Stimulated activated naive B cell treated with anti-CD40 and anti-IgM and Interleukin-4, amounts not matched to agents 10 μg/mL and 1 μg/mL and 100 μg/mL, for 72 hours (primary cell): ENCODE measurements around the gene G6PC2.
"Not testable (repeated sequence)": the region's sequence is repeated elsewhere in the genome, so short reads cannot be mapped to it uniquely, and the experiment has no call there.

Experiments
- ATAC-seq, 2 donors: fragments of 150-1000 bp; cut with Tn5 transposase; replicated peaks; 2 replicates each; pipeline ENCODE4 v1.10.0; 2021; ENCODE audit warnings: moderate library complexity in 1 of 2
- DNase-seq: peaks from one replicate; pipeline ENCODE4 v3.0.0; 2021
- H3K27ac Mint-ChIP-seq: one replicate; pipeline ENCODE4 v1.8.0; 2022; ENCODE audit warnings: mild to moderate bottlenecking, mixed read lengths
- H3K27me3 Mint-ChIP-seq, 2 donors: one replicate each; pipeline ENCODE4 v1.8.0; 2022; ENCODE audit warnings: mixed read lengths in 2 of 2
- H3K36me3 Mint-ChIP-seq, 2 donors: one replicate each; pipeline ENCODE4 v1.8.0; 2022; ENCODE audit warnings: mixed read lengths in 2 of 2, mild to moderate bottlenecking in 1 of 2
- H3K4me1 Mint-ChIP-seq, 2 donors: one replicate each; pipeline ENCODE4 v1.8.0; 2022; ENCODE audit warnings: mixed read lengths in 2 of 2, mild to moderate bottlenecking in 1 of 2
- H3K4me3 Mint-ChIP-seq, 2 donors: one replicate each; pipeline ENCODE4 v1.8.0; 2022; ENCODE audit warnings: mild to moderate bottlenecking in 2 of 2, mixed read lengths in 2 of 2, moderate library complexity in 1 of 2
- H3K9me3 Mint-ChIP-seq, 2 donors: one replicate each; pipeline ENCODE4 v1.8.0; 2022; ENCODE audit warnings: mixed read lengths in 2 of 2, mild to moderate bottlenecking in 1 of 2

Gene G6PC2, protein sequence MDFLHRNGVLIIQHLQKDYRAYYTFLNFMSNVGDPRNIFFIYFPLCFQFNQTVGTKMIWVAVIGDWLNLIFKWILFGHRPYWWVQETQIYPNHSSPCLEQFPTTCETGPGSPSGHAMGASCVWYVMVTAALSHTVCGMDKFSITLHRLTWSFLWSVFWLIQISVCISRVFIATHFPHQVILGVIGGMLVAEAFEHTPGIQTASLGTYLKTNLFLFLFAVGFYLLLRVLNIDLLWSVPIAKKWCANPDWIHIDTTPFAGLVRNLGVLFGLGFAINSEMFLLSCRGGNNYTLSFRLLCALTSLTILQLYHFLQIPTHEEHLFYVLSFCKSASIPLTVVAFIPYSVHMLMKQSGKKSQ

DNA sequence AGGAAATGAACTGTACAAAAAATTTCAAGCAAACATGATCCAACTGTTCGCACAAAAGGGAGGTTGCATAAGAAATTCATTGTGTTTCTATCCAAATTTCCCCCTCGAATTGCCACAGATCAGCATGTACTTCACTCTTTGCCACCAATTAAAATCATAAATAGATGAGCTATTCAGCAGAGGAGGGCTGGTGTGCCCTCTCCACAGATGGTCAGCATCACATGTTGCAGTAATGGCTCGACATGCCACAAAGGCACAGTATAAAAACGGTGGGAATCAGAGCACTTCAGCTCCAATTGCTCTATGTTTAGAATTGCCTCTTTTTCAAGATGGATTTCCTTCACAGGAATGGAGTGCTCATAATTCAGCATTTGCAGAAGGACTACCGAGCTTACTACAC lies at the start of gene G6PC2:
Gene G6PC2, plus strand, starts transcription at position 289 of the 400 bp plus-strand sequence. Its CDS starts 41 bp downstream, at position 330.
- no peaks in the 10 kb centered on the region for H3K27me3 Mint-ChIP-seq
- no peaks in the 10 kb centered on the region for H3K4me1 Mint-ChIP-seq
- no peak within 1 kb of the TSS for H3K27ac Mint-ChIP-seq
- ATAC-seq (no peak), DNase-seq (no peak)
- H3K4me3 Mint-ChIP-seq = no peak within 1 kb of the TSS
- H3K9me3 Mint-ChIP-seq = no peaks in the 10 kb centered on the region
- H3K36me3 Mint-ChIP-seq = no peaks in the 10 kb centered on the region

DNA sequence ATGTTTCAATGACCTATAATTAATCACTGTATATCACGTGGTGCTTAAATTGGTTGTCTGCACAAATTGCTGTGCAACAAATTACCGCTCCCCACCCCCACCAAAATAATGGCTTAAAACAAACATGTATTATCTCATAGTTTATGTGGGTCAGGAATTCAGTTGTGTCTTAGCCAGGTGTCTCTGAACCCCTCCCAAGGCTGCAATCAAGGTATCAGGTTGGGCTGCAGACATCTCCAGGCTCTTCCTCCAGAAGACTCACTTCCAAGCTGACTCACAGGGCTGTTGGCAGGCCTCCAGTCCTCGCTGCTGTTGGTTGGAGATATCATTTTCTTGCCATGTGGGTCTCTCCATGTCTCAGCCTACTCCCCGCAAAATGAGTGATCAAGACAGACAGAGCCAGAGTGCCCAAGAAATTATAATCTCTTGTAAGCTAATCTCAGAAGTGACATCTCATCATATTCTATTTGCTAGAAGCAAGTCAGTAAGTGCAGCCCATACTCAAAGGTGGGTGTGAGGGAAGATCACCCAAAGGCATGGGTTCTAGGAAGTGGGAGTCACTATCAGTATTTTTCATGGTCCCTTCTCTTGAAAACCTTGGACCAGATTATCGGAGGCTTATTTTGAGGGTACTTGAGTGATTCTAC lies 49.3 kb upstream of the G6PC2 start:
- Mint-ChIP-seq H3K36me3 (peaks cover 0 to 2% of the 10 kb centered on the region in 2 donors), H3K27me3 (no peaks in the 10 kb centered on the region), H3K4me1 (no peaks in the 10 kb centered on the region), H3K27ac (no peak overlapping the region), H3K9me3 (no peaks in the 10 kb centered on the region), H3K4me3 (no peak overlapping the region)
- ATAC-seq (no peak), DNase-seq (no peak)

DNA sequence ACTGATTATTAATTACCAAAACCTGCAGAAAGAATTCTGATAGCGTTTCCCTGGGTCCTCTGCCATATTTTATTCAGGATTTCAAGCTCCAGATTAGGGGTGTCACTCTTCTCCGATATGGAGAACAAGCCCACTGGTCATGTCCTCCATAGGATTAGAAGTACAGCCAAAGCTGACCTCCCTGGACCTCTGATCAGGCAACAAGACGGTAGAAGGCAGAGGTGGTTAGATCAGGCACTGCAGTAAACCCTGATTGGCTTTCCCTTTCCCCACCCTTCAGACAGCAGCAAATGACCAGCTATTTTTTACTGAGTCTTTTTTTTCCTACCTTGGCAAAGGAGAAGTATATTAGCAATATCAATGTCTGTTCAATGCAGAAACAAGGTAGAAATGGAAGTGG lies 48.6 kb upstream of the G6PC2 start:
- Mint-ChIP-seq H3K27ac (no peak overlapping the region), H3K36me3 (peaks cover 0 to 2% of the 10 kb centered on the region in 2 donors), H3K9me3 (no peaks in the 10 kb centered on the region), H3K4me3 (no peak overlapping the region), H3K27me3 (no peaks in the 10 kb centered on the region), H3K4me1 (no peaks in the 10 kb centered on the region)
- ATAC-seq = no peak
- DNase-seq = no peak

DNA sequence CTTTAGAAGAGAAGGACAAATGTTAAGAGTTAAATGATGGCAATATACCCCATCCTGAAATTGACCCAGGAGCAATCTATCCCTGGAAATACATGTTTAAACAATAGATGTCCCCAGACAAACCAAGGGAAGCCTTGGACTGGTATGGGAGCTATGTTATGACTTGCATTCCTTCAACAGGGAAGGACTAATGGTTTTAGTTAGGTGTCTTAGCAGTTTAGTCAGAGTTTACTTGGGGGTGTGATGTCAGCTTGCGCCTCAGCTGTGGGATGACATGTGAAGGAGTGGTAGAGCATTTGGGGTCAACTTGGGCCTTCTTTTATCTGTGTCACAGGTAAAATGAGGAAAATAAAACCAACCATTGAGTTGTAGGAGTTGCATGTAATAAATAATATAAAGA lies 47.6 kb upstream of the G6PC2 start:
- Mint-ChIP-seq H3K4me1 (no peaks in the 10 kb centered on the region), H3K27ac (no peak overlapping the region), H3K9me3 (no peaks in the 10 kb centered on the region), H3K36me3 (peaks cover 0 to 2% of the 10 kb centered on the region in 2 donors), H3K4me3 (no peak overlapping the region), H3K27me3 (no peaks in the 10 kb centered on the region)
- DNase-seq (no peak), ATAC-seq (no peak)

DNA sequence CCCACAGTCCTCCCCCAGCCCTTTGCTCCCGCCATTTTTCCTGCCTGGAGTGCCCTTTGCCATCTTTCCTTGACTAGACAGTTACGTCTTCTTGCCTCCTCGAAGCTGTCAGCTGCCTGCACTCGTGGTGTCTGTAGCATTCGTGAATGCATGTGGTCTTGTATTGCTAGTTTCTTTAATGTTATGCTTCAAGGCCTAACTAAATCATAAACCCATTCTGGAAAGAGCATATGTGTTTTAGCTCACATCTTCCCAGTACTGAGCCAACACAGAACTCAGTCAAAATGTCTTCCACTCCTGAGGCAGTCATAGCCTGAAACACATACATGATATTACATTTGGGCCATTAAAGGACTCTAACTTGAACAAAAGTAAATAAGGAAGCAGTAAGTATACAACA lies 46.4 kb upstream of the G6PC2 start:
- no peak overlapping the region for H3K4me3 Mint-ChIP-seq
- no peaks in the 10 kb centered on the region for H3K4me1 Mint-ChIP-seq
- no peaks in the 10 kb centered on the region for H3K9me3 Mint-ChIP-seq
- H3K36me3 Mint-ChIP-seq = peaks cover 0 to 2% of the 10 kb centered on the region in 2 donors
- no peak overlapping the region for H3K27ac Mint-ChIP-seq
- ATAC-seq = no peak
- DNase-seq = no peak
- H3K27me3 Mint-ChIP-seq = no peaks in the 10 kb centered on the region

DNA sequence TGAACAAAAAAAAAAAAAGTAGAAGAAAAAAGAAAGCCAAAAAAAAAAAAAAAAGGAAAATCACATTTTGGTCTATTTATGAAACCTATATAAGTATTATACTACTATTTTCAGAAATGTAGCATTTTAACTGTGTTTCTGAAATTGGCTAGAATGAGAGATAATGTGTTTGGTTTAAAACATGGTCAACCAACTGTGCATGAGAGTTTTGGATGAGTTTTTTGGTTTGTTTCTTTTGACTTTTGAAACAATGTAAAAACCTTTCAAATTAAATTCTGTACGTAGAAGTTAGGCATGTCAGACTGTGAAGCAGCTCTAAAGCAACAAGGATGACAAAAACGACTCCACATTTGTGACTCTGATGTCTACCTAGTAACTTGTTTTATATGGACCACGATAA lies 45.5 kb upstream of the G6PC2 start:
- Mint-ChIP-seq H3K27me3 (no peaks in the 10 kb centered on the region), H3K9me3 (no peaks in the 10 kb centered on the region), H3K4me1 (no peaks in the 10 kb centered on the region), H3K36me3 (peaks cover 0 to 2% of the 10 kb centered on the region in 2 donors), H3K27ac (no peak overlapping the region), H3K4me3 (no peak overlapping the region)
- ATAC-seq (no peak), DNase-seq (no peak)

DNA sequence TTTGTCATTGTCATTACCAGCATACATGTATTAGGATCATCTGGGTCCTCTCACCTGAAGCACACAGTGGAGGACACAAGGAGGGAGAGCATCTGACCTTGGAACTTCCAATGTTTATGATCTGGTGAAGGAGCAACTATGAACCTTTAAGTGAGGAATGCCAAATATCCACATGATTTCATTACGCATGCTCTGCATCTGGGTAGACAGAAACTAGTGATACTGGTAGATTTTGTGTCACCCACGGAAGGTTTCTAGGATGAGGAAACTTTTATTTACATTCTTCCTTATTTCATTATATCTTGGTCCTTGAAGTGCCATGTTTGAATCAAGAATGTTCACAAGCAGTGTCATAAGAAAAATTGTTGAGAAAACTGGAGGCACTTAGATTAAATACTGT lies 42.9 kb upstream of the G6PC2 start:
- Mint-ChIP-seq H3K27ac (no peak overlapping the region), H3K4me1 (no peaks in the 10 kb centered on the region), H3K27me3 (no peaks in the 10 kb centered on the region), H3K4me3 (no peak overlapping the region), H3K9me3 (no peaks in the 10 kb centered on the region), H3K36me3 (no peaks in the 10 kb centered on the region)
- ATAC-seq = no peak
- no peak for DNase-seq

DNA sequence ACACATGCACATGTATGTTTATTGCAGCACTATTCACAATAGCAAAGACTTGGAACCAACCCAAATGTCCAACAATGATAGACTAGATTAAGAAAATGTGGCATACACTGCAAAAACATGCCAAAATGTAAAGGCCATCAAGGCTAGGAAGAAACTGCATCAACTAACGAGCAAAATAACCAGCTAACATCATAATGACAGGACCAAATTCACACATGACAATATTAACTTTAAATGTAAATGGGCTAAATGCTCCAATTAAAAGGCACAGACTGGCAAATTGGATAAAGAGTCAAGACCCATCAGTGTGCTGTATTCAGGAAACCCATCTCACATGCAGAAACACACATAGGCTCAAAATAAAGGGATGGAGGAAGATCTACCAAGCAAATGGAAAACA lies 33.9 kb upstream of the G6PC2 start:
- not testable (repeated sequence) for H3K4me3 Mint-ChIP-seq, H3K4me1 Mint-ChIP-seq, H3K27me3 Mint-ChIP-seq, ATAC-seq, DNase-seq, H3K36me3 Mint-ChIP-seq, H3K9me3 Mint-ChIP-seq, H3K27ac Mint-ChIP-seq

DNA sequence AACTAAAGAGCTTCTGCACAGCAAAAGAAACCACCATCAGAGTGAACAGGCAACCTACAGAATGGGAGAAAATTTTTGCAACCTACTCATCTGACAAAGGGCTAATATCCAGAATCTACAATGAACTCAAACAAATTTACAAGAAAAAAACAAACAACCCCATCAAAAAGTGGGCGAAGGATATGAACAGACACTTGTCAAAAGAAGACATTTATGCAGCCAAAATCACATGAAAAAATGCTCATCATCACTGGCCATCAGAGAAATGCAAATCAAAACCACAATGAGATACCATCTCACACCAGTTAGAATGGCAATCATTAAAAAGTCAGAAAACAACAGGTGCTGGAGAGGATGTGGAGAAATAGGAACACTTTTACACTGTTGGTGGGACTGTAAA lies 30.7 kb upstream of the G6PC2 start:
- H3K9me3 Mint-ChIP-seq, H3K27me3 Mint-ChIP-seq, ATAC-seq, H3K36me3 Mint-ChIP-seq, DNase-seq, H3K4me3 Mint-ChIP-seq, H3K27ac Mint-ChIP-seq, H3K4me1 Mint-ChIP-seq: not testable (repeated sequence)

DNA sequence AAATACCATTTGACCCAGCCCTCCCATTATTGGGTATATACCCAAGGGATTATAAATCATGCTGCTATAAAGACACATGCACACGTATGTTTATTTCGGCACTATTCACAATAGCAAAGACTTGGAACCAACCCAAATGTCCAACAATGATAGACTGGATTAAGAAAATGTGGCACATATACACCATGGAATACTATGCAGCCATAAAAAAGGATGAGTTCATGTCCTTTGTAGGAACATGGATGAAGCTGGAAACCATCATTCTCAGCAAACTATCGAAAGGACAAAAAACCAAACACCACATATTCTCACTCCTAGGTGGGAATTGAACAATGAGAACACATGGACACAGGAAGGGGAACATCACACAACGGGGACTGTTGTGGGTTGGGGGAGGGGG lies 30.3 kb upstream of the G6PC2 start:
- DNase-seq, H3K36me3 Mint-ChIP-seq, H3K9me3 Mint-ChIP-seq: not testable (repeated sequence)

DNA sequence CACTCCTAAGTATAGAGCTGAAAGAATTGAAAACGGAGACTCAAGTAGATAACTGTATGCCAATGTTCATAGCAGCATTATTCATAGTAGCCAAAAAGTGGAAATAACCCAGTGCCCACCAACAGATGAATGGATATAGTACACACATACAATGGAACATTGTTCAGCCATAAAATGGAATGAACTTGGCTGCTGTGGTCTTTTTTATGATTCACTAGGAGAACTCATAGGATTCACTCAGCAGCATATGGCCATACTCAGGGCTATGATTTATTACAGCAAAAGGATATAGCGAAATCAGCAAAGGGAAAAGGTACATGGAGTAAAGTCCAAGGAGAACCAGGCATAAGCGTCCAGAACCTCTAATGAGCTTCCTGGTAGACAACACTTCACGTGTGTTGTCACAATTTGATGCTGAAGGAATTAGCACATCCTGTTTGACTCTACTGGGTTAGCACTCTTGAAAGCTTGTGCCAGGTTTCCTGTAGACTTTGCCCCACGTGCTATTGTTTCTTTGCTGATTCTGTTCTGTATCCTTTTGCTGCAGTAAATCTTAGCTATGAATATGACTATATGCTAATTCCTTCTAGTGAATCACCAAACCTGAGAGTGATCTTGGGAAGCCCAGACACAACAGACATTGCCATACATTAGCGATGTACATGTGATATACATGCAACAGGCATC lies 26.6 kb upstream of the G6PC2 start:
- Mint-ChIP-seq H3K4me1 (peaks cover 0 to 1% of the 10 kb centered on the region in 2 donors), H3K36me3 (no peaks in the 10 kb centered on the region), H3K27ac (no peak overlapping the region), H3K9me3 (peaks cover 0 to 1% of the 10 kb centered on the region in 2 donors), H3K4me3 (no peak overlapping the region), H3K27me3 (no peaks in the 10 kb centered on the region)
- DNase-seq (no peak), ATAC-seq (no peak)

More for the DNA sequence above, 30.3 kb upstream of the G6PC2 start:
- H3K27ac Mint-ChIP-seq, ATAC-seq, H3K4me1 Mint-ChIP-seq, H3K27me3 Mint-ChIP-seq, H3K4me3 Mint-ChIP-seq: not testable (repeated sequence)

DNA sequence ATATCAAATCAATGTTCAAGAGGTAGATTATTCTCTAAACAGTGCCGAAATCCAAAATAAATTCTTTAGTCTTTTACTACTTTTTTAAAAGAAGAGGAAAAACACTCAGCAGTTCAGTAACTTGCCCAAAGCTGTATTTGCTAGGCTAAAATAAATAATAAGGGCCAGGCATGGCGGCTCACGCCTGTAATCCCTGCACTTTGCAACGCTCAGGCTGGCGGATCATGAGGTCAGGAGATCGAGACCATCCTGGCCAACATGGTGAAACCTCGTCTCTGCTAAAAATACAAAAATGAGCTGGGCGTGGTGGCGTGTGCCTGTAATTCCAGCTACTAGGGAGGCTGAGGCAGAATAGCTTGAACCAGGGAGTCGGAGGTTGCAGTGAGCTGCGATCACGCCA lies 18.9 kb upstream of the G6PC2 start:
- H3K36me3 Mint-ChIP-seq, H3K9me3 Mint-ChIP-seq, H3K4me3 Mint-ChIP-seq, ATAC-seq, DNase-seq, H3K4me1 Mint-ChIP-seq, H3K27ac Mint-ChIP-seq, H3K27me3 Mint-ChIP-seq: not testable (repeated sequence)

DNA sequence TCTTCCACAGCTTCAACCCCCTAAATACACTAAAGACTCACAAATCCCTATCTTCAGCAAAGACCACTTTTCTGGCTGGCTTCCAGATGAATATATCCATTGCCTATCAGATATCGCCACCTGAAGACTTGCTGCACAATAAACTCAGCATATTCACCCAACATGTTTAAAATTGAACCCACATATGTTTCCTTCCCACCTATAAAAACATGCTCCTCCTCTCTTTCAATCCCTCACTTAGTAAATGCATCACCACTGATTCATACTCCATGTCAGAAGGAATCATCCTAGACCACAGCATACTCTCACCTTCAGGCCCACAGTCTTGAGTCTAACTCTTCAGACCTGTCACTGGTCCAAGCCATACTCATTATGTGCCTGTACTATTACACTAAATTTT lies 16.1 kb upstream of the G6PC2 start:
- Mint-ChIP-seq H3K27ac (no peak overlapping the region), H3K36me3 (no peaks in the 10 kb centered on the region), H3K27me3 (no peaks in the 10 kb centered on the region), H3K9me3 (no peaks in the 10 kb centered on the region), H3K4me1 (peaks cover 0 to under 1% of the 10 kb centered on the region in 2 donors), H3K4me3 (no peak overlapping the region)
- DNase-seq = no peak
- no peak for ATAC-seq

DNA sequence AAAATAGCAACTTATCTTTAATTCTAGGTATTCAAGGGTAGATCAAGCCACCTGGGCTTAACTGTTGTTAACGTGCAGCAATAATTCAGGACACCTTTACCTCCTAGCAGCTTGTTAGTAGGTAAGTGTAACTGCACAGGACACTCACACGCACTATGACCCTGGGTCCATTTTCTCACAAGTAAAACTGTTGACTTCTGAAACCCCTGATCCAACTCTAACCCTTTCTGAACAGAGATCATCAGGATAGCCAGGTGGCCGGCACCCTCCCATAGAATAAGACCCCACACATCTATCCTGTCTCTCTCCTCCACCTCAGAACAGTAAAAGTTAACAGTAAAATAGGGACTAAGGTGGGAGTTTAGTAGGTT lies 11.5 kb upstream of the G6PC2 start:
- Mint-ChIP-seq H3K4me1 (peaks cover 4 to 6% of the 10 kb centered on the region in 2 donors), H3K27ac (no peak overlapping the region), H3K36me3 (no peaks in the 10 kb centered on the region), H3K27me3 (peaks cover 0 to 13% of the 10 kb centered on the region in 2 donors), H3K4me3 (peak overlapping the region; percentile 86 to 90), H3K9me3 (no peaks in the 10 kb centered on the region)
- ATAC-seq (no peak), DNase-seq (no peak)
